ACHN (cell line): ENCODE data around the gene VENTX.

Experiments used
- DNase-seq: peaks from one replicate; pipeline ENCODE4 v3.0.0-alpha.2; 2015
- in situ Hi-C: cut with HindIII; loops from 2 replicates; pipeline ENCODE4 v1.10.0; 2017; ENCODE audit warnings: low sequenced_read_pairs, low pct_ligation_motif_present, low pct_unique_long_range_greater_than_20kb

The VENTX gene, protein sequence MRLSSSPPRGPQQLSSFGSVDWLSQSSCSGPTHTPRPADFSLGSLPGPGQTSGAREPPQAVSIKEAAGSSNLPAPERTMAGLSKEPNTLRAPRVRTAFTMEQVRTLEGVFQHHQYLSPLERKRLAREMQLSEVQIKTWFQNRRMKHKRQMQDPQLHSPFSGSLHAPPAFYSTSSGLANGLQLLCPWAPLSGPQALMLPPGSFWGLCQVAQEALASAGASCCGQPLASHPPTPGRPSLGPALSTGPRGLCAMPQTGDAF

DNA sequence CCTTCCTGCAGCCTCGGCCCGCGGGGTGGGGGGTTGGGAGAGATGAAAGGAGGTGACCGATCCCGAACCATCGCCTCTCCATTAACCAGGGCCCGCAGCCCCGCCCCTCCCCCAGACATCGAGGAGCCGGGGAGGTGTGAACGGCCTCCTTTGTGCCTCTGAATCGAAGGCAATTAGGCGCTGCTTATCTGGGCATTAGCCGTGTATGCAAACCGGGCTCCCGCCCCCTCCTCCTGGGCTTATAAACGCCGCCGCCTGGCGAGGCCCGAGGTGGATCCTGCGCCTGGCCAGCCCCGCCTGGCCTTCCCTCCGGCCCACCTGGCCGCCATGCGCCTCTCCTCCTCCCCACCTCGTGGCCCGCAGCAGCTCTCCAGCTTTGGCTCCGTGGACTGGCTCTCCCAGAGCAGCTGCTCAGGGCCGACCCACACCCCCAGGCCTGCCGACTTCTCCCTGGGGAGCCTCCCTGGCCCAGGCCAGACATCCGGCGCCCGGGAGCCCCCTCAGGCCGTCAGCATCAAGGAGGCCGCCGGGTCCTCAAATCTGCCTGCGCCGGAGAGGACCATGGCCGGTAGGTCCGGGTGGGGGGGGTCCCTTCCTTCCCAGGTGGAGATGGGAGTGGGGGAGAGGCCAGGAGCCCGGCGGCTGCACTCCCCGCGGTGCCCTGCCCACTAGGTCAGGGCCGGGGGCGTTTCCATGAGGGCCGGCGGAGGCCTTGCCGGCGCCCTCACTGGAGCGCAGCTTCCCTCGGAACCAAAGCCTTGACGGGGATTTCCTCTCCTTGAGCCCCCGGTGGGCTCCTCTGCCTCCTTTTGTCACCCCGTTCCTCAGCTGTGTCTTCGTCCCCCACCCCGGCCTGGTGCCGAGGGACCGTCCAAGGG, at the start of gene VENTX:
Gene VENTX (plus strand): TSS at position 268 of the 878 bp plus-strand sequence. CDS start 60 bp downstream, at position 328.
- in situ Hi-C loops = no loop called here
- DNase-seq = no peak

DNA sequence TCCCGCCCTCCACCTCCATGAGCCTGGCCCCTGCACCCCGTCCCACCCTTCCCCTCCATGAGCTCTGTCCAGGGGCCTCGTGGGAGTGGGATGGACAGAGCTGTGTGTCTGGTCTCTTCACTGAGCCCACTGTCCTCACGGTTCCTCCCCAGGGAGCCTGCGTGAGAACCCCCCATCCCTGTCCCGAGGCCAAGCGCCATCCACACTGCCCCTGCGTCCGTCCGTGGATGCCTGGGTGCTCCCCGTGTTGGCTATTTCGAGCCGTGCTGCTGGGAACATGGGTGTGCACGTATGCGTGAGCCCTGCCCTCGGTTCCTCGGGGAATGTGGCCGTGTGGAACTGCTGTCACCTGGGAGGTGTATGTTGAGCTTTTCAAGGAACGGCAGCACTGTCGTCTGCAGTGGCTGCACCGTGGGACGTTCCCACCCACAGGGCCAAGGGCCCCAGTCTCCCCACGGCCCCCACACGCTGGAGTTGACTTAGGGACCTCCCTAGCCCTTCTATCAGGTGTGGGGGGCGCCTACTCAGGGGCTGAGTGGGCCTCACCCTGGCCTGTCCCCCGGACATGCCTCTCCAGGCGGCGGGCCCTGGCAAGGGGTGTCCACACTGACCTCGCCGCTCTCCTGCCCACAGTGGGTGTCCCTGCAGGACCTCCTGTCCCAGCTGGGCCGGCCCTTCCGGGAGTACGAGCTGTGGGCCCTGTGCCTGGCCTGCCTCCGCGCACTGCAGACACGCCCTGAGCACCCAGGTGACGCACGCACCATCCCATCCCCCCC, 49.6 kb upstream of the VENTX start:
- no peak for DNase-seq
- in situ Hi-C loops = no loop called here

DNA sequence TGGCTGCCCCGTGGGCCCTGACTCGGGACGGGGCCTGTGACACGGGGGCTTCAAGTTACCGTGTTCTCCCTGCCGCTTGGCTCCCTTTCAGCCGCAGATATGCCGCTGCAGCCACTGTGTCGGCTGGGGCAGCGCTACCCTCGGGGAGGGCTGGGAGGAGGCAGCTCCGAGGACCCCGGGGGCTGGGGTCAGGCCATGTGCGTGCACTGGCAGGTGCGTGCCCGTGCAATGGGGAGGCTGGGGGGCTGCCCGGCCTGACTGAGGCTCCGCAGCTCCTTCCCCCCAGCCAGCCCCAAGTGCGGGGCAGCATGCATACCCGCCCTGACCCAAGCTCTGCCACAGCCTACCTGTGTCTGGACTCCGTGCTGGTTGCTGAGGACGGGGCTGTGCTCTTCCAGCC, 48.4 kb upstream of the VENTX start:
- in situ Hi-C loops = no loop called here

DNA sequence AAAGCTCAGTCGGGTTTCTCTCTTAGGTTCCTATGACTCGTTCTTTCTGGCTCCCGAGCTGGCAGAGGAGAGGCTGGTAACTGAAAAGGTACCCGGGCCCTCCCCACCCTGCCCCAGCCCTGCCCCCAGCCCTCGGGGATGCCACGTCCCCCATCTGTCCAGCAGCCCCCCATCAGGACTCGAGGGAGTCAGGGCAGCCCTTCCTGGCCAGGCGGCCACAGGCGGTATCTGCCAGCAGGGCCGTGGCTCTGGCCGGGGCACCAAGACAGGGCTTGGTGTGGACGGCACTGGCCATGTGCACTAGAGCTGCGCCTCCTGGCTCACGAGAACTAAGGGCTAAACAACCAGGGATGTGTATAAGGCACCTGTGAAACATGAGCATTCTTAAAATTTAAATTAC, 47.9 kb upstream of the VENTX start:
- no peak for DNase-seq
- in situ Hi-C loops = no loop called here

More for the DNA sequence above, 48.4 kb upstream of the VENTX start:
- DNase-seq = no peak

DNA sequence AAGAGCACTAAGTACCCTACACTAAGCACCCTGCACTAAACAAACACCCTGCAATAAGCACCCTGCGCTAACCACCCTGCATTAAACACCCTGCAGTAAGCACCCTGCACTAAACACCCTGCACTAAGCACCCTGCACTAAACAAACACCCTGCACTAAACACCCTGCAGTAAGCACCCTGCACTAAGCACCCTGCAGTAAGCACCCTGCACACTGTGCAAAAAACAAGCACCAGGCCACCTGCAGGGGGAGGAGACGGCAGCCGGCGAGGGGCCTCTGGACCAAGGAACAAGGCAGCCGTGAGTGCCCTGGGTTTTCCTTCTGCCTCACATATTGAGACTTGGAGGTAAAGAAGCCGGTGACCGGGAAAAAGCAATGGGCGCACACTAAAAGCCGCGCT, 47.4 kb upstream of the VENTX start:
- no peak for DNase-seq
- in situ Hi-C loops = no loop called here

DNA sequence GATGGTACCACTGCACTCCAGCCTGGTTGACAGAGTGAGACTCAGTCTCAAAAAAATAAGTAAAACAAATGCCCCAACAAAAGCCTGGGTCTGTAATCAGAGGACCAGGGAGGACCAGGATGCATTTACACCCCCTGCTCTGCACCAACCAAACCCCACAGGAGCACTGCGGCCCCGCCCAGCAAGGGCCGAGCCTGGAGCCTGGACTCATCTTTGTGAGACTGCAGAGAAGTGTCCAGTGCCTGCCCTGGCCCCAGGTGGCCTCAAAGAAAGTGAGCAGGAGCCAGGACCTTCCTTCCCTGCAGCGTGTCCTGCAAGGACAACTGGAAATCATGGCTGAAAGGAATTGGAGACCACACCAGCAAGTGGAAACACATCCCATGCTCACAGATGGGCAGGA, 46.0 kb upstream of the VENTX start:
- DNase-seq = no peak
- in situ Hi-C loops = no loop called here

DNA sequence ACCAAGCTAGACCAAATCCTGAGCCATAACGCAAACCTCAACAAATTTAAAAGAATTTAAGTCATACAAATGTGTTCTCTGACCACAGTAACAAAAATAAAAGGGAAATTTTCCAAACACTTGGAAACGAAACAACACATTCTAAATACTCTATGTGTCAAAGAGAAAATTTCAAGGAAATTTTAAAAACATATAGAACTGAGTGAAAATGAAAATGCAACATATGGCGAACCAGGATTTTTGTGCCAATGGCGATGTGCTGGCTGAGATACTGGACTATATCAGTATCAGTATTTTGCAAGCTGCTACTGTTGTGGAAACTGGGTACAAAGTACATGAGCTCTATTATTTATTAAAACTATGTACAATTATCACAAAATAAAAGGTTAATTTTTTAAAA, 43.5 kb upstream of the VENTX start:
- no peak for DNase-seq
- in situ Hi-C loops = no loop called here

DNA sequence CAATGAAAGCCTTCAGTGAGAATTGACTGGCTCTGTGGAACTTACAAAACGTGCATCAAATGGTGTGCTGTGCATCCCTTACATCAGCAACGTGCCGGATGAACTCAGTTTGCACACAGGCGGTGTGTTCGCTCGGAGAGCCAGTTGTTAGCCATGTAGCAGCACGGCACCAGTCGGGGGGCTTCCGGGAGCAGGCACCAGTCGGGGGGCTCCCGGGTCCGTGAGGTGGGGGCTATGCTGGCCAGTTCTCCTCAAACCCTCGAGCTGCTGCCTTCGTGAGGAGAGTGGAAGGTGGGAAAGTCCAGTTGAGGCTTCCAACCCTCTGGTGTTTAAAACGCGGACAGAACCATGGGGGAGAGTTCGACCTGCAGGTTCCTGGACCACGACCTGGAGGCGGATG, 42.6 kb upstream of the VENTX start:
- DNase-seq = no peak
- in situ Hi-C loops = no loop called here

DNA sequence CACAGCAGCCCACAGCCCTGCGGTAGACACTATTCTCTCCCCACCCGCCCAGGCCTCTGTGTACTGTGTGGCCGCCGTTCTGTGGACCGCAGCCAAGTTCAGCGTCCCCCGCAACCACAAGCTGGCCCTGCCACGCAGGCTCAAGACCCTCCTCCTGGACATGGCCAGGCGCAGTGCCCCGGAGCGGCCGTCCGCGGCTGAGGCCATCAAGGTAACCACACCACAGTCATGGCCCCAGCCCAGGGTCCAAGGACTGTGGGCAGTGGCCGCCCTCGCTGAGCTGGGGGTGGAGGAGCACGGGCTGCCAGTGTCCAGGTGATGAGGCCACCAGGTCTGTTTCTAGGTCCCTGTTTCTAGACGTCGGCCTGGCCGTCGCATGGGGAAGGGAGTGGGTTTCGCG, 42.0 kb upstream of the VENTX start:
- in situ Hi-C loops = no loop called here
- no peak for DNase-seq

DNA sequence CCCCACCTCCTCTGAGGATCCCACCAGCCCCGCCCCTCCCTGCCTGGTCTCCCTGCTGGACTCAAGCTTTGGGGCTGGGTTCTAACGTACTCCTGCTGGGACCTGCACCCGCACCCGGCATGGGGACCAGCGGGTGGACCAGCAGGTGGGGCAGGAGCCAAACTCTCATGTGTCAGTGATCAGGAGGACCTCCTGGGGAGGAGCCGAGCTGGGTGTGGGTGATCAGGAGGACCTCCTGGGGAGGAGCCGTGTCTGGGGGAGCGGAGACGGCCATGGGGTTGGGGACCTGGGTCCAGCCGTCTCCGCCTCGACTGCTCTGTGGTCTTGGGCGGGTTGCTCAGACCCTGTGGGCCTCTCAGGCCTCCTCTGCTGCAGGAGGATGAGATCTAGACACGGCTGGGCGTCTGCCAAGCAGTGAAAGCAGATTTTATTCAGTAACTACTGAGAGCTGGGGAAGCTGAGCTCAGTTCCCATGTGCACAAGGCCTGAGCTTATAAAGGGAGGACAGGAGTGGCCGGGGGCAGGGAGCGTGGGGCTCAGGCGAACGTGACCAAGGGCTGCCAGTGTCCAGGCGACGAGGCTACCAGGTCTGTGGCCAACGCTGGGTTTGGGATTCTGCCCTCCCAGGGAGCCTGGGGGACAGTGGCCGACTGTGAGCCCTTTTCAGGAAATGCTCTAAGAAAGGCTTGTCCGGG, 41.3 kb upstream of the VENTX start:
- in situ Hi-C loops = no loop called here
- DNase-seq = no peak

DNA sequence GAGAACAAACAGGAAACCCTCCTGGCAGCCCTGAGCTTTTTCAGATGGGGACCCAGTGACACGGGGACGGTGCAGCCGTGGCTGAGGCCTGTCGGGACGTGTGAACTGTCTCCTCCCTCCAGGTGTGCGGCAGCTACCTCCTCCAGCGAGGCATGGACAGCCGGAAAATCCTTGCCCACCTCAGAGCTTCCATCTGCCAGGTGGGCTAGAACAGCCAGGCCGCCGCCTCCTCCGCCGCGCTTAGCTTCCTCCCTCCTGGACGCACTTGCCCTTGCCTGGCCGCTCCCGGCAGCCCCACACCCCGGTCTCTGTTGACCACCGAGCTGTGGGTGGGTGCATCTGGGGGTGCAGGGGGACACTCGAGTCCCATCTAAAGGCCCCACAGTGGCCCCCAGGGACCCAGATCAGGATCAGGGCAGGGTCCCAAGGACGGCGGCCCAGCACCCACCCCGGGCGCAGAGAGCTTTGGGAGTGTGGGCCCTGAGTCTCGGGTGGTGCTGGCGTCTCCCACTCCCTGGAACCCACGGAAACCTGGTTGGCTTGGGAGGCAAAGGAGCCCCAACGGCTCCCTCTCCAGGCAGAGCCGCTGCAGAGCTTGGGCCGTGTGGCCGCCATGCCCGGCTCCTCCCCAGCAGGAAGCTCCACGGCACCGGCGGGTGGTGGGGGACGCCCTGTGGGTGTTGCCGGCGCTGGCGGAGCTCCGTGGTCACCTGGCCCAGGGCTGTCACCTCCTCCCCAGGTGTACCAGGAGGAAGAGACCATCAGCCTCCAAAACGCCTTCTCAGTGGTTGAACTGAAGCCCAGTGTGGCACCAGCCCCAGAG, 40.5 kb upstream of the VENTX start:
- in situ Hi-C loops = no loop called here
- no peak for DNase-seq

DNA sequence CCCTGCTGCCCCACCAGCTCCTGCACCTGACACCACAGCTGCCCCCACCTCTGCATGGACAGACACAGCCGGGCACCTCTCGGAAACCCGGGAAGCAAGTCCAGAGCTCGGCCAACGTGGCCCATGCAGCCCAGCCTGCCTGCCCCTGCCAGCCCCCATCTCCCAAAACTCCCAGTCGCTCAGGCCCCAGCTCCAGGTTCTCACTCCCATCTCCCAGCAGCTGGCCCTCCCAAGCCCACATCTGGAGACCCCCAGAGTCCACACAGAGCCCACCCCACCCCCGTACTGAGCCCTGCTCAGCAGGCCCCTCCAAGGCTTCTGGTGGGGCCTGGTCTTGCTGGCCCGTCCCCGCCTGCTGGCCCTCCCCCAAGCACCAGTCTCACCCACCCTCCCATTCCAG, 39.9 kb upstream of the VENTX start:
- in situ Hi-C loops = no loop called here
- no peak for DNase-seq

DNA sequence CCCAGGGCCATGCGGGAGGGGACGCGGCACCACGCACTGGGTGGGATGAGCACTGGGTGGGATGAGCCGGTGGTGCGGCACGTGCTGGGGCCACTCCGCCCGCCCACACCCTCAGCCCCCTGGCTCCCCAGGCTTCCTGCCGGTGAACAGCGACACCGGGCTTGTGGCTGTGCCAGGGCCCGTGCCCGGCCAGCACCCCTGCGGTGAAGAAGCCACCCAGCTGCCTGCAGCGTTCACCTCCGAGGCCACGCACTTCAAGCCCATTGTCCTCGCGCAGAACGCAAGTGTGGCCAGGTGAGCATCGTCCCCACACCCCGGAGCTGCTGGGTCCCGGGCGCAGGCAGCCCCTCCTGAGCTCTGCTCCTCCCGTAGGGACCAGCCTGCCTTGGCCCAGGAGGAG, 39.4 kb upstream of the VENTX start:
- no peak for DNase-seq
- in situ Hi-C loops = no loop called here

DNA sequence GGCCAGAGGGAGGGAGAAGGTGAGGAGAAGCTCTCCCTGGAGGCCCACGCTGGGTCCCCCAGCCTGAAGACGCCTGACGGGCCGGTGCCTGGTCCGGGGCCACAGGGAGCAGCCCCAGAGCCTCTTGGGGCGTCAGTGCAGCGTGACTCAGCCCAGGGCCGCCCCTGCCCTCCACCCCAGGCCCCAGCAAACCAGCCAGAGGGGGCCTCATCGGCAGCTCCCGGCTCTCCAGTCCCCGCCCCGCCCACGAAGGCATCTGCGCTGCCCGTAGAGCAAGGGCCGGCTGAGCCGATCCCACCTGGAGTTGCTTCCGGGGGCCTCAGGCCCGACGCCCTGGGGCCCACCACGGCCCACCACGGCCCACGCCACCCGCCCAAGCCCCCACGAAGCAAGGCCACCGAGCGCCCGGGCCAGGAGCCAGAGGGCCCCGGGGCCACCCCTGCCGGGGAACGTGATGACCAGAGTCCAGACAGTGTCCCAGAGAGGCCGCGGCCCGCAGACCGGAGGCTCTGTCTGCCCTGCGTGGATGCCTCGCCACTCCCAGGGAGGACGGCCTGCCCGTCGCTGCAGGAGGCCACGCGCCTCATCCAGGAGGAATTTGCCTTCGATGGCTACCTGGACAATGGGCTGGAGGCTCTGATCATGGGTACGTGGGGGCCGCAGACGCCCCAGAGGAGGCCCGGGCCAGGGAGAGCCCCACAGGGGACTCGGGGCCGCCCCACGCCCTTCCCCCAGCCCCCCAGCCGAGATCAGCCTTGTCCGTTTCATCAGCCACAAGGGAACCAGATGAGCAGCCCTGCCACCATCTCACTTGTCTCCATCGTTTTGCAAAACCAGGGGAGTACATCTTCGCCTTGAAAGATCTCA, 38.8 kb upstream of the VENTX start:
- in situ Hi-C loops = no loop called here
- DNase-seq = no peak

DNA sequence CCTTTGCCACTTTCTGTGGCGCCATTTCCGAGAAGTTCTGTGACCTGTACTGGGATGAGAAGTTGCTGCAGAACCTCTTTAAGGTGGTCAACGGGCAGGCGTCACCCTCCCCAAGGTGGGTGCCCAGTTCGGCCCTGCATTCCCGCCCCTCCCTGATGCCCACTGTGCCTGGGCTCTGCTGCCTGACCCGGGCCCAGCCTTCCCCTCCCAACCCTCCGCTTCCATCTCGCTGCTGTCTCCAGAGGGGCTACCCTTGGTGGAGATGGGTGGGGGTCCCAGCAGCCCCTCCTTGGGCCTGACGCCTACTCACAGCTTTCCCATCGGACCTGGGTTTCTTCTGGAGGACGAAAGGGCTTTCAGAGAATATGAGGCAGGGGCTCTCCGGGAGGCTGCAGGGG, 38.2 kb upstream of the VENTX start:
- in situ Hi-C loops = no loop called here
- DNase-seq = no peak

DNA sequence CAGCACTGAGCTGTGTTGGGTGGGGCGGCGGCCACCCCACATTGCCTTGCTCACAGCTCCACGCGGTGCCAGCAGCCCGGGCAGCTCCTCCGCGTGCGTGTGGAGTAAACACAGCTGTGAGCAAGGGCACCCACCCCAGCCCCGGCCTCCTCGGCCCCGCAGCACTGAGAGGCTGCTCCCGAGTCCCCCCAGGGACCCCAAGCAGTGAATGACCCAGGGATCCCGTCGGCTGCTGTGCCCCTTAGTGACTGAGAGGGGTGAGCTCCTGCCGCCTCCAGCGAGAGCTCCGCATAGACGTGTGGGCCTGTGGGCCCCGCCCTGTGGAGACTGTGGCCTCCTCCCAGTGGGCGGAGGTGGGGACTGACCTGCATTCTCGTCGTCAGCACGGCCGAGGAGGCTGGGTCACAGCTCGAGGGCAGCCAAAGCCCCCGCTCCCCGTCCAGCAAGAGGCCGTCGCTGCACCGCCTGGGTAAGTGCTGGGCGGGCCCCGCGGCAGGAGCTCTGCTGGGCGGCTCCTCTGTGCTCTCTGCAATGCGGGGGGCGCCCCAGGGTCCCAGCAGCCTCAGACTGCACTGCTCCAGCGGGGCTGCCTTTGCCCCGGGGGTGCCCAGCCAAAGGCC, 37.6 kb upstream of the VENTX start:
- in situ Hi-C loops = no loop called here
- DNase-seq = no peak

DNA sequence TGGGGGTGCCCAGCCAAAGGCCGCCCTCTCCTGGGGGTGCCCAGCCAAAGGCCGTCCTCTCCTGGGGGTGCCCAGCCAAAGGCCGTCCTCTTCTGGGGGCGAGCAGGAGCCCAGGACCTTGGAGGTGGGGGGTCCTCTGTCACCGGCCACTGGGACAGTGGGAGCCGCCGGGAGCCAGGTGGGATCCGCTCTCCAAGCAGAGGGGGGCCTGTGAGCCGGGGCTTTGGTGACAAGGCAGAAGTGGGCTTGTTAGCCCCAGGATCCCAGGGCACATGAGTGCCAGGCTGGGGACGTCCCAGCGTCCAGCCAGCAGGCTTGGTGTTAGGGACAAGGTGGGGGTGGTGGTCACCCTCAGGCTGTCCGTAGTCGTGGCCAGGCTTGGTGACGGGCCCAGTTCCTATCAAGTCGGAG, 37.0 kb upstream of the VENTX start:
- DNase-seq = no peak
- in situ Hi-C loops = no loop called here
